GM21619 (cell line): ENCODE results near the gene SIRT1.
"Not testable (repeated sequence)": the region's sequence is repeated elsewhere in the genome, so short reads cannot be mapped to it uniquely, and the experiment has no call there.

Experiments used
- ATAC-seq: cut with Tn5 transposase; IDR thresholded peaks from one replicate; pipeline ENCODE4 v1.9.1; 2021; ENCODE audit not compliant: unreplicated experiment

The SIRT1 gene

DNA sequence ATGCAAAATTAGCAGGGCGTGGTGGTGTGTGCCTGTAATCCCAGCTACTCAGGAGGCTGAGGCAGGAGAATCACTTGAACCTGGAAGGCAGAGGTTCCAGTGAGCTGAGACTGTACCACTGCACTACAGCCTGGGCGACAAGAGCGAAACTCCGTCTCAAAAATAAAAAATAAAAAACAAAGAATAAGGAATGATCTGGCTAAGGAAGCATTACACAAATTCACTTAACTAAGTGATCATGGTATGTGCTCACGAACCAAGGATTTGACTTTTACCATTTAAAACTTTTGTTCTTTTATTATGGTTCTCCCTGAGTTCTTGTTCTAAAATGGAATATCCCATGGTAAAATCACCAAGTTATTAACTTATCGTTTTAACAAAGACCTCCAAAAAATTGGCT, 71.2 kb downstream of the SIRT1 start:
- no peak for ATAC-seq

DNA sequence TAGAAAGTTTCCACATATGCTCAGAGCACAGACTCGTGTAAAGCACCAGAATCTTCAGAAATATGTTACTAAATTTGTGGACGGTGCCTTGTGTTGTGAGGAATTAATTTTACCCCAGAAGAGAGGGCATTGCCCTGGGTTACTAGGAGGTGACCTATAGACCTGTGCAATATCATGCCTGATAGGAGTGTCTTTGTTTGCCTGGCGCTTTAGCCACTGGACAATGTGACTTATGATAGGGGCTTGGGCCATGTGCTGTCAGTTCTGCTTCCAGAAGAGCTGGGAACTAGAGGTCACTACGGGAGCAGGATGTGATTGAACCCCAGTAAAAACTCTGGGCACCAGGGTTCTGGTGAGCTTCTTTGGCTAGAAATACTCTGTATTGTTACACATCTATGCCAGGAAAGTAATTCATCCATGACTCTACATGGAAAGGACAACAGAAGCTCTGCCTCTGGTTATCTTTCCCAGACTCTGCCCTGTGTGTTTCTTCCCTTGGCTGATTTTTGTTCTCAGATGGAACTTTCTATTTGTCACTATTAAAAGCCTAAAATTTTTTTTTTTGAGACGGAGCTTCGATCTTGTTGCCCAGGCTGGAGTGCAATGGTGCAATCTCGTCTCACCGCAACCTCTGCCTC, 75.5 kb downstream of the SIRT1 start:
- ATAC-seq: no peak

DNA sequence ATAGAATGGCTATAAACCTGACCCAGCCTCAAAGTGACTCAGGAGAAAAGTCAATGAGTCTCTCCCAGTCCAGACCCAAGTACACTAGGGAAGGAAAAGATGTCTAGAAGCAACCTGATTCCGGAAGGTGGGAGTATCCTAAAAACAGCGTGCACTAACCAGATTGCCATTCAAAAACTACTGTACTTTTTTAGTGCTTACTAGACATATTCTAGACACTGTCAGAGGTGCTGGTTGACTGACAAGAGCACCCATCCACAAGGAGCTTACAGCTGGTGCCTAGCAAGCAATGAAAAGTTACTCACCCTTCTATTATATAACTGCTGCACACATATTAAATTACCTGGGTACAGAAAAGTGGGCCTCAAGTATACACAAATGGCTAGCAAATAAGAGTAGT, 81.0 kb downstream of the SIRT1 start:
- no peak for ATAC-seq

DNA sequence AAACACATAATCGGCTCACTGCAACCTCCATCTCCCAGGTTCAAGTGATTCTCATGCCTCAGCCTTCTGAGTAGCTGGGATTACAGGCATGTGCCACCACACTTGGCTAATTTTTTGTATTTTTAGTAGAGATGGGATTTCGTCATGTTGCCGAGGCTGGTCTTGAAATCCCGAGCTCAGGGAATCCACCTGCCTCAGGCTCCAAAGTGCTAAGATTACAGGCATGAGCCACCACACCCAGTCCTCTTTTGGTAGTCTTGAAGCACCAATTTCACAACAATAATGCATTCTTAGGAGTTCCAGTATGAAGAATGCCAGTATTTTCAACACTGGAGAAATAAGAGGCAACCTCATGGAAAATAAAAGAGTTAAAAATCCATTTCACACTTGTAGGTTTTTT, 81.6 kb downstream of the SIRT1 start:
- not testable (repeated sequence) for ATAC-seq
